HG02870 (cell line): Measurements from ENCODE around the gene NNAT.

Experiments
- ATAC-seq: cut with Tn5 transposase; IDR thresholded peaks from one replicate; pipeline ENCODE4 v1.9.1; 2021; ENCODE audit warnings: mild to moderate bottlenecking, moderate library complexity; ENCODE audit not compliant: unreplicated experiment

NNAT gene

DNA sequence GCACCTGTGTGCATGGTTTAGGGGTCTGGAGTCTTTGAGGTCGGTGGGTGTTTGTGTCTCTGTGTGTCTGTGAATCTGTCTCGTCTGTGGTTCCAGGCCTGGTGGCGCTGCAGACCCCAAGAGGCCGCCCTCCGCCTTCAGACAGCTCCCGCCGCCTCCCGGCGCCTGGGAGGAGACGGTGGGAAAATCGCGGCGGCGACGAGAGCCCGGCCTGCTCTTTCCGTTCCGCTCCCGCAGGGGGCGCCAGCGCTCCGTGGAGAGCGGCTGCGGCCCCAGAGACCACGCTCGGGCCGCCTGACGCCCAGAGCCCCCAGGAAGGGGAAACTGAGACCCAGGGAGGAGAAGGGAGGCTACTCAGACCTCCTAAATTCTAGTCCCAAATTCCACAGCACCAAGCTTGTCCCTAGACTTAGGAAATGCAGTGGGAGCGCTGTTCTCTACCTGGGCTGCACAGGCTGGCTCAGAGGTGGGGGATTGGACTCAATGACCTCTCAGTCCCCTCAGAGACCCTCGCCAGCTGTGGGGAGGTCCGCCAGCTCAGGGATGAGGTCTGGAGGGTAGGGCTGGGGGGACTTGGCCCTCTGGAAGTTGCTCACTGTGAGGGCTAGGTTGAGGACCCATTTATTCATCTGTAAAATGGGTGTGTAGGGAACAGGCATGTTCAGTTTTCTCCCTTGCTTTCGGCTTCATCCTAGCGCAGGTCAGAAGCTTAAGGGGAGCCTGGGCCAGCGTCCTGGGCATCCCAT is 43.5 kb downstream of the NNAT start:
- ATAC-seq: no peak

DNA sequence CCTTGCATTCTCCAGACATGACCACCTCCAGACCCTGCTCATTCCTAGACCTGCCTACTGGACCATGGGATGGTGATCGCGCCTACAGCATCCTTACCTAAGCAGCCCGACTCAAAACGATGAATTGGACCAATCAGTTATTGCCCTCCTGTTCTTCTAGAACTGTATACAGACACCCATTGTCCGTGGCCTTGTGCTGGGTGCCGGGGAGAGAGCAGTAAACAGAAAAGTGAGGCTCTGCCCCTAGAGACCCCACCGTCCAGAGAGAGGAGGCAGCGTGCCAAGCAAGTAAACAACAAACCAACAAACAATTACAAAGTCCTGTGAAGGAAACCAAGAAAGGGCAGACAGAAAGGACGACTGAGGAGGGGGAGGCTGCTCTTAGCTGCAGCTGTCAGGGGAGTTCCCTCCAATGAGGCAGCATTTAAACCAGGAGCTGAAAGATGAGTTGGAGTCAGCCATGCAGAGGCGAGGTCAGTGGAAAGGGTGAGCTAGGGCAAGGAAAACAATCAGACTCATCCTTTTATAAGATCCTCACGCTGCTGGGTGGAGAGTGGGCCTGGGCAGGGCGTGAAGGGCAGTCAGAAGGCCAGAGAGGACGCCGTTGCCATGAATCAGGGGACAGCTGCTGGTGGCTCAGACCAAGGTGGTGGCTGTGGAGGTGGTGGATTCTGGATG is 44.2 kb downstream of the NNAT start:
- ATAC-seq: no peak

GRCh38 chr20:37566590-37567330 is 45.7 kb downstream of the NNAT start:
- no peak for ATAC-seq

- no peak for ATAC-seq
Observed at GRCh38 chr20:37567331-37567665, 46.2 kb downstream of the NNAT start.

- ATAC-seq: no peak
Observed at GRCh38 chr20:37567671-37568588, 46.9 kb downstream of the NNAT start.

GRCh38 chr20:37570419-37570818 is 49.4 kb downstream of the NNAT start:
- no peak for ATAC-seq

DNA sequence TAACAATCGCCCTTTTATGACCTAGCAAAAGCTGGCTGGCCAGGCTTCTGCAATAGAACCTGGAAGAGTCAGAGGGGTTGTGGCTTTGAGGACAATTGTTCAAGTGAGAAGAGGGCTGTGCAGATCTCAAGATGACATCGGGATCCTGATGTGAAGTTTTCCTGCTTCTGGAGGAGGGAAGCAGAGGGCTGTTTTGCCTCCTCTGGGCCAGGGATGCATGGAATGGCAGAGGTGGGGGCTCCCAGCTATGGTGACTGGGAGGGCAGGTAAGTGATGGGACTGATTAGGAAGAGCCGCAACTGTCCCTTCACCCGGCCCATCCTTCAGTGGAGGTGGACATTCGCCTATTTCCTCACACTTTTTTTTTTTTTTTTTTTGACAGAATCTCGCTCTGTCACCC is 50.0 kb downstream of the NNAT start:
- ATAC-seq: no peak
